HCT116 (cell line): Measurements from ENCODE around the gene OR2T10. TPM values are rescaled to one million over a fixed set of nuclear protein-coding genes. Genes with fewer than 3 reads are reported as not detected.
"Not testable (repeated sequence)": the region's sequence is repeated elsewhere in the genome, so short reads cannot be mapped to it uniquely, and the experiment has no call there.

ENCODE experiments used
- ATAC-seq: fragments of 200-7000 bp; cut with Tn5 transposase; 2 replicates; pipeline ENCODE4 v1.9.1; 2020; ENCODE audit warnings: mild to moderate bottlenecking, moderate library complexity
- BruUV-seq: library from RNA; stranded (reverse); fragments of 400-500 nt; replicated peaks from 2 replicates; lab custom pipeline; 2021; lab: Mats Ljungman, UMichigan
- CTCF ChIA-PET: fragments of 300-600 bp; sonication (Branson Sonifier 250); formaldehyde crosslinking; loops from one replicate; lab custom pipeline; 2021; ENCODE audit warnings: antibody characterized with exemption; lab: Charles Lee
- POLR2A ChIA-PET: fragments of 300-600, 350-600 bp; sonication (Branson Sonifier 250); formaldehyde crosslinking; loops from one replicate; lab custom pipeline; 2021; ENCODE audit warnings: antibody characterized with exemption; lab: Charles Lee
- RAD21 ChIA-PET, 2 experiments: fragments of 300-600 bp; sonication (Branson Sonifier 250); formaldehyde crosslinking; loops; one replicate each; lab custom pipeline; 2023; ENCODE audit warnings: low total read pairs in 2 of 2; ENCODE audit not compliant: uncharacterized antibody in 2 of 2, unreplicated experiment in 2 of 2, low non-redundant PET in 1 of 2; lab: Charles Lee
- DNase-seq: peaks from one replicate; pipeline ENCODE4 v3.0.0-alpha.2; 2010; ENCODE audit warnings: low read depth, low spot score
- H2AFZ ChIP-seq: fragments of 200-600 bp; shearing (Covaris generic), sonication (generic); 2 replicates; pipeline ENCODE4 v1.6.1; 2017; ENCODE audit warnings: low read depth, mixed run types, mixed read lengths, antibody characterized with exemption, low read length; ENCODE audit not compliant: poor library complexity, severe bottlenecking
- H3K27ac ChIP-seq: 2 replicates; pipeline ENCODE4 v1.5.1; 2012; ENCODE audit warnings: low read depth, low read length
- H3K27me3 ChIP-seq: fragments of 200-600 bp; sonication (generic); 2 replicates; pipeline ENCODE4 v1.6.1; 2016; ENCODE audit warnings: mixed run types, low read length, mixed read lengths; ENCODE audit not compliant: insufficient read depth
- H3K36me3 ChIP-seq, 2 experiments: fragments of 200-500 bp in 1 of 2; fragments of 200-600 bp in 1 of 2; sonication (Bioruptor generic) in 1 of 2; sonication (generic) in 1 of 2; 2 replicates each; pipeline versions ENCODE4 v1.5.1 to v1.6.1; 2014 to 2016; ENCODE audit warnings: low read length in 2 of 2, inconsistent platforms in 1 of 2, mixed read lengths in 1 of 2, mixed run types in 1 of 2; ENCODE audit not compliant: insufficient read depth in 2 of 2, control insufficient read depth in 1 of 2
- H3K4me1 ChIP-seq, 2 experiments: fragments of 200-600 bp in 1 of 2; sonication (generic) in 1 of 2; 2 replicates each; pipeline versions ENCODE4 v1.5.1 to v1.6.1; 2012 to 2017; ENCODE audit warnings: low read length in 2 of 2, inconsistent platforms in 1 of 2, mild to moderate bottlenecking in 1 of 2, mixed read lengths in 1 of 2, mixed run types in 1 of 2, moderate library complexity in 1 of 2; ENCODE audit not compliant: insufficient read depth in 2 of 2, control insufficient read depth in 1 of 2
- H3K4me2 ChIP-seq: fragments of 200-600 bp; sonication (generic); 2 replicates; pipeline ENCODE4 v1.6.1; 2017; ENCODE audit warnings: mixed run types, low read length, mixed read lengths
- H3K4me3 ChIP-seq, 2 experiments: fragments of 200-600 bp in 1 of 2; sonication (generic) in 1 of 2; replicated peaks in 1 of 2; 2 replicates each; pipeline ENCODE4 v1.5.1; 2011 to 2016; ENCODE audit warnings: low read length in 2 of 2, control low read depth in 1 of 2, low read depth in 1 of 2, mild to moderate bottlenecking in 1 of 2, mixed read lengths in 1 of 2, mixed run types in 1 of 2
- H3K79me2 ChIP-seq: fragments of 200-600 bp; sonication (generic); 2 replicates; pipeline ENCODE4 v1.6.1; 2017; ENCODE audit warnings: mild to moderate bottlenecking, mixed run types, low read length, moderate library complexity, mixed read lengths; ENCODE audit not compliant: insufficient read depth
- H3K9ac ChIP-seq: fragments of 200-600 bp; sonication (generic); 2 replicates; pipeline ENCODE4 v1.6.1; 2016; ENCODE audit warnings: low read length, mixed read lengths
- H3K9me2 ChIP-seq: fragments of 200-600 bp; sonication (generic), shearing (Covaris generic); 2 replicates; pipeline ENCODE4 v1.6.1; 2017; ENCODE audit warnings: mixed run types, mild to moderate bottlenecking, moderate library complexity; ENCODE audit not compliant: insufficient read depth
- H3K9me3 ChIP-seq, 2 experiments: fragments of 200-500 bp in 1 of 2; fragments of 200-600 bp in 1 of 2; sonication (Bioruptor generic) in 1 of 2; sonication (generic) in 1 of 2; 2 replicates each; pipeline ENCODE4 v1.6.1; 2014 to 2017; ENCODE audit warnings: low read length in 2 of 2, mixed read lengths in 2 of 2, inconsistent platforms in 1 of 2, low read depth in 1 of 2, mild to moderate bottlenecking in 1 of 2, mixed run types in 1 of 2, moderate library complexity in 1 of 2; ENCODE audit not compliant: control insufficient read depth in 1 of 2, insufficient read depth in 1 of 2
- H4K20me1 ChIP-seq: fragments of 200-600 bp; sonication (generic), shearing (Covaris generic); 2 replicates; pipeline ENCODE4 v1.6.1; 2017; ENCODE audit warnings: mixed run types, mild to moderate bottlenecking, moderate library complexity; ENCODE audit not compliant: insufficient read depth
- intact Hi-C: fragments of 100-400 bp; cut with micrococcal nuclease; formaldehyde crosslinking; loops from 2 replicates; pipeline ENCODE4 v1.10.0; 2022
- total RNA-seq: library from RNA; stranded (reverse); gene quantifications from one replicate; pipeline ENCODE4 v1.2.1, GENCODE V29; 2021; ENCODE audit not compliant: unreplicated experiment

The OR2T10 gene
- total RNA-seq, 1 experiment from 2014 or later = not detected

- H3K9me3 ChIP-seq, RAD21 ChIA-PET, ATAC-seq, H2AFZ ChIP-seq, intact Hi-C loops, H3K4me2 ChIP-seq, H3K4me3 ChIP-seq, H4K20me1 ChIP-seq, H3K9ac ChIP-seq, H3K27me3 ChIP-seq, POLR2A ChIA-PET, H3K4me1 ChIP-seq, DNase-seq, H3K9me2 ChIP-seq, H3K36me3 ChIP-seq, CTCF ChIA-PET, H3K79me2 ChIP-seq, H3K27ac ChIP-seq, BruUV-seq: not testable (repeated sequence)
These were observed 43.4 kb upstream of the OR2T10 start for GRCh38 chr1:248640906-248641305.

- POLR2A ChIA-PET, H3K9me3 ChIP-seq, intact Hi-C loops, ATAC-seq, H4K20me1 ChIP-seq, CTCF ChIA-PET, BruUV-seq, H3K36me3 ChIP-seq, H3K9ac ChIP-seq, H3K4me3 ChIP-seq, H3K27me3 ChIP-seq, H3K9me2 ChIP-seq, H3K79me2 ChIP-seq, H3K27ac ChIP-seq, H3K4me2 ChIP-seq, RAD21 ChIA-PET, H2AFZ ChIP-seq, DNase-seq, H3K4me1 ChIP-seq: not testable (repeated sequence)
These were observed 42.2 kb upstream of the OR2T10 start for GRCh38 chr1:248639652-248640051.

- intact Hi-C loops, H2AFZ ChIP-seq, ATAC-seq, H3K9me3 ChIP-seq, H3K36me3 ChIP-seq, BruUV-seq, H3K27me3 ChIP-seq, H3K79me2 ChIP-seq, H4K20me1 ChIP-seq, H3K4me2 ChIP-seq, H3K4me1 ChIP-seq, DNase-seq, H3K9ac ChIP-seq, CTCF ChIA-PET, H3K4me3 ChIP-seq, RAD21 ChIA-PET, H3K9me2 ChIP-seq, POLR2A ChIA-PET, H3K27ac ChIP-seq: not testable (repeated sequence)
These were observed 39.1 kb upstream of the OR2T10 start for GRCh38 chr1:248636612-248637011.

GRCh38 chr1:248634991-248635390 is 37.5 kb upstream of the OR2T10 start, which contains the start of gene OR2T11:
OR2T11 (minus strand) TSS chr1:248635091; CDS start chr1:248627128, 7,963 bp downstream.
- CTCF ChIA-PET, H3K4me1 ChIP-seq, DNase-seq, H3K79me2 ChIP-seq, H3K9me2 ChIP-seq, H3K27me3 ChIP-seq, ATAC-seq, H3K9ac ChIP-seq, H3K4me2 ChIP-seq, H4K20me1 ChIP-seq, H3K4me3 ChIP-seq, H2AFZ ChIP-seq, H3K9me3 ChIP-seq, POLR2A ChIA-PET, RAD21 ChIA-PET, H3K27ac ChIP-seq, BruUV-seq, H3K36me3 ChIP-seq: not testable (repeated sequence)
- intact Hi-C loops = loop anchor here (5.0 kb wide), 1 partner anchor 178 kb away; no protein-coding TSS in a partner anchor
